HCT116 (cell line): ENCODE data around the gene IGFBP7.

ENCODE experiments used
- CTCF ChIP-seq, 3 experiments: fragments of 200-600 bp in 1 of 3; sonication (generic) in 1 of 3; IDR thresholded peaks in 2 of 3; conservative IDR thresholded peaks in 1 of 3; 2 replicates each; pipeline ENCODE4 v1.5.1; 2012 to 2017; ENCODE audit warnings: low read depth in 2 of 3, low read length in 2 of 3, antibody characterized with exemption in 1 of 3, borderline replicate concordance in 1 of 3, control low read depth in 1 of 3, mild to moderate bottlenecking in 1 of 3, mixed read lengths in 1 of 3, mixed run types in 1 of 3, moderate library complexity in 1 of 3; ENCODE audit not compliant: insufficient read depth in 1 of 3
- ELF1 ChIP-seq: IDR thresholded peaks from 2 replicates; pipeline ENCODE4 v1.6.1; 2012; ENCODE audit warnings: low read depth, borderline replicate concordance
- SIN3A ChIP-seq: IDR thresholded peaks from 2 replicates; pipeline ENCODE4 v1.6.1; 2012; ENCODE audit warnings: low read depth
- SP1 ChIP-seq: IDR thresholded peaks from 2 replicates; pipeline ENCODE4 v1.6.1; 2012; ENCODE audit warnings: low read depth

- TF ChIP-seq ELF1 (no peak), CTCF (IDR thresholded peaks at IDR 0.05 in 2 of 3, conservative IDR thresholded peaks at IDR 0.05 in 1 of 3; ENCODE audit: borderline replicate concordance in 1 of 3, insufficient read depth in 1 of 3, low read depth in 2 of 3, low read length in 2 of 3) (no peak), SIN3A (no peak), SP1 (no peak)
These were observed 47.5 kb upstream of the IGFBP7 start for GRCh38 chr4:57157596-57158137.
